ENCODE results near the gene AMER2. TPM values are rescaled to one million over a fixed set of nuclear protein-coding genes. Genes with fewer than 3 reads are reported as not detected.

The AMER2 gene
- polyA plus RNA-seq, 1 donor (not counting 4 experiments of a cell fraction or from before 2014, with no cell fraction given) = not detected

- H2AFZ ChIP-seq (ENCODE audit: control insufficient read depth, low read length) = no peak overlapping the region
- no peak overlapping the region for H3K4me3 ChIP-seq (ENCODE audit: control insufficient read depth in 2 of 3, extremely low read depth in 1 of 3, insufficient read depth in 2 of 3, low read depth in 1 of 3, low read length in 3 of 3)
- H4K20me1 ChIP-seq (ENCODE audit: control insufficient read depth, extremely low read depth, insufficient read depth, low read length) = no peaks in the 10 kb centered on the region
- H3K27ac ChIP-seq (ENCODE audit: control insufficient read depth, insufficient read depth, low read length) = no peak overlapping the region
- H3K4me2 ChIP-seq (ENCODE audit: control insufficient read depth, extremely low read depth, insufficient read depth, low read depth, low read length) = no peak overlapping the region
- H3K9me3 ChIP-seq (ENCODE audit: control insufficient read depth, low read depth, low read length) = no peaks in the 10 kb centered on the region
- H3K27me3 ChIP-seq (ENCODE audit: control insufficient read depth, extremely low read depth, insufficient read depth, low read length) = peaks cover 55% of the 10 kb centered on the region
- no peaks in the 10 kb centered on the region for H3K4me1 ChIP-seq (ENCODE audit: control insufficient read depth, extremely low read depth, insufficient read depth, low read length)
- no peaks in the 10 kb centered on the region for H3K9me1 ChIP-seq (ENCODE audit: control insufficient read depth, extremely low read depth, insufficient read depth, low read length)
- FAIRE-seq (no peak), DNase-seq (ENCODE audit: low read depth, low spot score) (no peak)
- dilution Hi-C loops (cut with MboI; ENCODE audit: extremely low pct_ligation_motif_present, low sequenced_read_pairs) = no loop called here
- H3K79me2 ChIP-seq (ENCODE audit: control insufficient read depth, insufficient read depth, low read length) = no peaks in the 10 kb centered on the region
- no peak overlapping the region for H3K9ac ChIP-seq (ENCODE audit: control insufficient read depth, extremely low read depth, insufficient read depth, low read length)
- H3K36me3 ChIP-seq (ENCODE audit: control insufficient read depth in 2 of 2, extremely low read depth in 1 of 2, insufficient read depth in 2 of 2, low read length in 2 of 2) = no peaks in the 10 kb centered on the region
- TF ChIP-seq EZH2 (IDR thresholded peaks at IDR 0.05; ENCODE audit: low read length) (no peak), CTCF (optimal IDR thresholded peaks at IDR 0.05 in 1 of 3, IDR thresholded peaks at IDR 0.05 in 1 of 3, conservative IDR thresholded peaks at IDR 0.05 in 1 of 3; ENCODE audit: extremely low read depth in 1 of 3, insufficient read depth in 2 of 3, low read length in 3 of 3) (no peak)
These were observed 179 bp upstream of the AMER2 start for GRCh38 chr13:25172303-25172630.

- Histone ChIP-seq H3K9me3 (ENCODE audit: control insufficient read depth, low read depth, low read length) (no peaks in the 10 kb centered on the region), H3K27me3 (ENCODE audit: control insufficient read depth, extremely low read depth, insufficient read depth, low read length) (peaks cover 55% of the 10 kb centered on the region), H2AFZ (ENCODE audit: control insufficient read depth, low read length) (no peak overlapping the region), H3K79me2 (ENCODE audit: control insufficient read depth, insufficient read depth, low read length) (no peaks in the 10 kb centered on the region), H3K36me3 (ENCODE audit: control insufficient read depth in 2 of 2, extremely low read depth in 1 of 2, insufficient read depth in 2 of 2, low read length in 2 of 2) (no peaks in the 10 kb centered on the region), H3K9me1 (ENCODE audit: control insufficient read depth, extremely low read depth, insufficient read depth, low read length) (no peaks in the 10 kb centered on the region), H3K9ac (ENCODE audit: control insufficient read depth, extremely low read depth, insufficient read depth, low read length) (no peak overlapping the region), H3K27ac (ENCODE audit: control insufficient read depth, insufficient read depth, low read length) (no peak overlapping the region), H3K4me3 (ENCODE audit: control insufficient read depth in 2 of 3, extremely low read depth in 1 of 3, insufficient read depth in 2 of 3, low read depth in 1 of 3, low read length in 3 of 3) (peak overlapping the region in 1 of 3 experiments; percentile 12), H3K4me1 (ENCODE audit: control insufficient read depth, extremely low read depth, insufficient read depth, low read length) (no peaks in the 10 kb centered on the region), H4K20me1 (ENCODE audit: control insufficient read depth, extremely low read depth, insufficient read depth, low read length) (no peaks in the 10 kb centered on the region), H3K4me2 (ENCODE audit: control insufficient read depth, extremely low read depth, insufficient read depth, low read depth, low read length) (no peak overlapping the region)
- FAIRE-seq (no peak), DNase-seq (ENCODE audit: low read depth, low spot score) (no peak)
- peak; percentile 80 for TF ChIP-seq EZH2 (IDR thresholded peaks at IDR 0.05; ENCODE audit: low read length)
- no peak for TF ChIP-seq CTCF (optimal IDR thresholded peaks at IDR 0.05 in 1 of 3, IDR thresholded peaks at IDR 0.05 in 1 of 3, conservative IDR thresholded peaks at IDR 0.05 in 1 of 3; ENCODE audit: extremely low read depth in 1 of 3, insufficient read depth in 2 of 3, low read length in 3 of 3)
- dilution Hi-C loops (cut with MboI; ENCODE audit: extremely low pct_ligation_motif_present, low sequenced_read_pairs) = no loop called here
These were observed 945 bp downstream of the AMER2 start for GRCh38 chr13:25171170-25171516.

Measured in keratinocyte (primary cell).